Tracheal epithelial cell (primary cell): ENCODE measurements around the gene WNT16. TPM values are rescaled to one million over a fixed set of nuclear protein-coding genes. Genes with fewer than 3 reads are reported as not detected.

Source experiments
- total RNA-seq: library from RNA; depleted of rRNA; stranded (reverse); fragments of >200 nt; gene quantifications from 2 replicates; pipeline ENCODE4 v1.2.1, GENCODE V29; 2014

The WNT16 gene, protein sequence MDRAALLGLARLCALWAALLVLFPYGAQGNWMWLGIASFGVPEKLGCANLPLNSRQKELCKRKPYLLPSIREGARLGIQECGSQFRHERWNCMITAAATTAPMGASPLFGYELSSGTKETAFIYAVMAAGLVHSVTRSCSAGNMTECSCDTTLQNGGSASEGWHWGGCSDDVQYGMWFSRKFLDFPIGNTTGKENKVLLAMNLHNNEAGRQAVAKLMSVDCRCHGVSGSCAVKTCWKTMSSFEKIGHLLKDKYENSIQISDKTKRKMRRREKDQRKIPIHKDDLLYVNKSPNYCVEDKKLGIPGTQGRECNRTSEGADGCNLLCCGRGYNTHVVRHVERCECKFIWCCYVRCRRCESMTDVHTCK
- total RNA-seq: not detected in 2 replicates

DNA sequence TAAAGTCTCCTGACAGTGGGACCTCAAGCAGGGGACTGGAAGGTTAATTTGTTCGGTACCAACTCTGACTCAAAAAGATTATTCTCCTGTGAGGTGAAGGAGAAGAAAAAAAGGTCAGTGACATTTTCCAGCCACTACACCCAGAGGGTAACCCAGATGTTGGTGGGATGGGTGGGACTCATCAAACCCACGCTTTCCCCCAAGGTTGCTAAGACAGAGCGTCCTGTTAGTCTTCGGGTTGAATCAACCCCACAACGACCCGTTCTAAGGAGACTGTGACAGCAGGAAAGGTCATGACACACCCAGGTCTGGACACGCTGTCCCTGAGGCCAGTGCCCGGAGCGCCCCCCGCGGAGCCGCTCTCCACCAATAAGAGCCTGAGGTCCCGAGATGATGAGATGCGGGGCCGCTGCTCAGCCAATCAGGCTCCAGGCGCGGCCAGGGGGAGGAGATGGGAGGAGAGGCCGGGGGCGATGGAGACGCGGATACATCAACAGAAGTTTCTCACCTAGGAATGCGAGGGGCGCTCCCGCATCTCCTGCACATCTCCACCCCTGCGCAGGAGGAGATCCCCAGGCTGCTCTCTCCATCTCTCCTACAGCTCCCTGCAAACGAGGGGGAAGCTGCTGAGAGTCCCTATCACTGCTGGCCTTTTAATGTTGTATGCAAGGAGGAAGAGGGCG lies at the start of gene WNT16:
WNT16 (plus strand) TSS at position 493 of the 683 bp plus-strand sequence. CDS start 293 bp downstream, outside the sequence.

Other genes starting within 250 kb of the WNT16 start
- 33.7 and 44.3 TPM in 2 replicates for gene FAM3C, start 67.3 kb downstream of the WNT16 start, total RNA-seq